Keratinocyte (primary cell): Measurements from ENCODE around the gene UBL7. TPM values are rescaled to one million over a fixed set of nuclear protein-coding genes. Genes with fewer than 3 reads are reported as not detected.

ENCODE experiments used
- DNase-seq: peaks from one replicate; pipeline ENCODE4 v3.0.0-alpha.2; 2011; ENCODE audit warnings: low read depth, missing footprints, low spot score
- FAIRE-seq: peaks from 2 replicates; lab custom pipeline; 2011; peaks lifted over from hg19 to GRCh38; lab: Jason Lieb, UNC
- H2AFZ ChIP-seq: 2 replicates; pipeline ENCODE4 v1.6.0; 2012; ENCODE audit warnings: low read length, control low read depth, inconsistent platforms; ENCODE audit not compliant: control insufficient read depth
- H3K27ac ChIP-seq: 2 replicates; pipeline ENCODE4 v1.5.1; 2011; ENCODE audit warnings: low read length; ENCODE audit not compliant: control insufficient read depth, insufficient read depth
- H3K27me3 ChIP-seq: 3 replicates; pipeline ENCODE4 v1.6.0; 2011; ENCODE audit warnings: low read length; ENCODE audit not compliant: control insufficient read depth, insufficient read depth; ENCODE audit errors: extremely low read depth
- H3K36me3 ChIP-seq, 2 experiments: 2 replicates in 1 of 2; 3 replicates in 1 of 2; pipeline ENCODE4 v1.5.1; 2011; ENCODE audit warnings: low read length in 2 of 2, mild to moderate bottlenecking in 1 of 2; ENCODE audit not compliant: control insufficient read depth in 2 of 2, insufficient read depth in 2 of 2; ENCODE audit errors: extremely low read depth in 1 of 2
- H3K4me1 ChIP-seq: 3 replicates; pipeline ENCODE4 v1.5.1; 2011; ENCODE audit warnings: low read length; ENCODE audit not compliant: control insufficient read depth, insufficient read depth; ENCODE audit errors: extremely low read depth
- H3K4me2 ChIP-seq: 3 replicates; pipeline ENCODE4 v1.6.0; 2011; ENCODE audit warnings: low read depth, low read length; ENCODE audit not compliant: control insufficient read depth, insufficient read depth; ENCODE audit errors: extremely low read depth
- H3K4me3 ChIP-seq, 3 experiments: fragments of 200-600 bp in 1 of 3; sonication (generic) in 1 of 3; 2 replicates in 2 of 3; 3 replicates in 1 of 3; pipeline ENCODE4 v1.5.1; 2011 to 2016; ENCODE audit warnings: low read length in 3 of 3, mild to moderate bottlenecking in 3 of 3, control low read depth in 2 of 3, inconsistent platforms in 1 of 3, low read depth in 1 of 3, mixed read lengths in 1 of 3, mixed run types in 1 of 3, moderate library complexity in 1 of 3; ENCODE audit not compliant: control insufficient read depth in 2 of 3, insufficient read depth in 2 of 3; ENCODE audit errors: extremely low read depth in 1 of 3
- H3K79me2 ChIP-seq: 2 replicates; pipeline ENCODE4 v1.6.0; 2012; ENCODE audit warnings: low read length; ENCODE audit not compliant: control insufficient read depth, insufficient read depth
- H3K9ac ChIP-seq: 3 replicates; pipeline ENCODE4 v1.6.0; 2011; ENCODE audit warnings: low read length; ENCODE audit not compliant: control insufficient read depth, insufficient read depth; ENCODE audit errors: extremely low read depth
- H3K9me1 ChIP-seq: 3 replicates; pipeline ENCODE4 v1.6.0; 2011; ENCODE audit warnings: low read length; ENCODE audit not compliant: control insufficient read depth, insufficient read depth; ENCODE audit errors: extremely low read depth
- H3K9me3 ChIP-seq: 2 replicates; pipeline ENCODE4 v1.5.1; 2012; ENCODE audit warnings: low read depth, low read length; ENCODE audit not compliant: control insufficient read depth
- H4K20me1 ChIP-seq: 3 replicates; pipeline ENCODE4 v1.6.0; 2011; ENCODE audit warnings: low read length; ENCODE audit not compliant: control insufficient read depth, insufficient read depth; ENCODE audit errors: extremely low read depth
- CTCF ChIP-seq, 3 experiments: IDR thresholded peaks in 1 of 3; conservative IDR thresholded peaks in 1 of 3; optimal IDR thresholded peaks in 1 of 3; 2 replicates in 2 of 3; 3 replicates in 1 of 3; pipeline versions ENCODE3 to v1.5.1; 2011; ENCODE audit warnings: low read length in 3 of 3, mild to moderate bottlenecking in 3 of 3, moderate library complexity in 2 of 3, control low read depth in 1 of 3, inconsistent platforms in 1 of 3; ENCODE audit not compliant: insufficient read depth in 2 of 3; ENCODE audit errors: extremely low read depth in 1 of 3
- EZH2 ChIP-seq: IDR thresholded peaks from one replicate; pipeline ENCODE4 v1.6.1; 2012; ENCODE audit warnings: inconsistent platforms, mild to moderate bottlenecking, low read length, moderate library complexity
- dilution Hi-C: fragments of 300-500 bp; cut with MboI; formaldehyde crosslinking; loops from one replicate; pipeline ENCODE4 v1.7.0; 2020; ENCODE audit warnings: low sequenced_read_pairs; ENCODE audit not compliant: extremely low pct_ligation_motif_present
- polyA plus RNA-seq, 5 experiments: library from polyadenylated mRNA; depleted of rRNA in 3 of 5; stranded (reverse) in 3 of 5; stranded (forward) in 1 of 5; unstranded in 1 of 5; fragments of >200 nt; gene quantifications; 1 replicate in 1 of 5; 2 replicates in 3 of 5; 3 replicates in 1 of 5; pipeline versions ENCODE4 v1.2.1 to v1.2.3, GENCODE V29; 2011 to 2012; ENCODE audit warnings: missing spikeins in 2 of 5, low read depth in 1 of 5, low replicate concordance in 1 of 5

Gene UBL7
- polyA plus RNA-seq, 1 donor (not counting 4 experiments of a cell fraction or from before 2014, with no cell fraction given), result 45.8 TPM

DNA sequence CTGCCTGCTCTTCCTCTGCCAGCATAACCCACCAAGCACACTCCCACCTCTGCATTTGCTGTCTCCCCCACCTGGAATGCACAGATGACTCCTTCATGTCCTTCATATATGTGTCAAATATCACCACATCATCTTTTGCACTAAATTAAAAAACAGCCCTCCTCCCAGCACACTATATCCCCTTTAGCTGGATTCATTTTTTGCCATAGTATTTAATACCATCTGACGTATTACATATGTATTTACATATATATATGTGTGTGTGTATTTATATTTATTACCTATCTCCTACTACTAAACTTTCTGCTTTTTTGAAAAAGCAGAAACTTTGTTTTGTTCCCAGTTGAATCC lies 29.4 kb upstream of the UBL7 start:
- Histone ChIP-seq H3K9me1 (no peaks in the 10 kb centered on the region), H3K9me3 (no peaks in the 10 kb centered on the region), H3K27me3 (no peaks in the 10 kb centered on the region), H3K4me1 (no peaks in the 10 kb centered on the region), H3K27ac (no peak overlapping the region), H3K36me3 (no peaks in the 10 kb centered on the region), H4K20me1 (no peaks in the 10 kb centered on the region), H3K9ac (no peak overlapping the region), H3K4me2 (no peak overlapping the region), H3K4me3 (no peak overlapping the region), H3K79me2 (no peaks in the 10 kb centered on the region), H2AFZ (no peak overlapping the region)
- TF ChIP-seq EZH2 (no peak), CTCF (optimal IDR thresholded peaks at IDR 0.05 in 1 of 3, IDR thresholded peaks at IDR 0.05 in 1 of 3, conservative IDR thresholded peaks at IDR 0.05 in 1 of 3; ENCODE audit: extremely low read depth in 1 of 3, insufficient read depth in 2 of 3, low read length in 3 of 3) (peak in 1 of 3 experiments; percentile 5)
- DNase-seq (no peak), FAIRE-seq (no peak)
- dilution Hi-C loops, result no loop called here

DNA sequence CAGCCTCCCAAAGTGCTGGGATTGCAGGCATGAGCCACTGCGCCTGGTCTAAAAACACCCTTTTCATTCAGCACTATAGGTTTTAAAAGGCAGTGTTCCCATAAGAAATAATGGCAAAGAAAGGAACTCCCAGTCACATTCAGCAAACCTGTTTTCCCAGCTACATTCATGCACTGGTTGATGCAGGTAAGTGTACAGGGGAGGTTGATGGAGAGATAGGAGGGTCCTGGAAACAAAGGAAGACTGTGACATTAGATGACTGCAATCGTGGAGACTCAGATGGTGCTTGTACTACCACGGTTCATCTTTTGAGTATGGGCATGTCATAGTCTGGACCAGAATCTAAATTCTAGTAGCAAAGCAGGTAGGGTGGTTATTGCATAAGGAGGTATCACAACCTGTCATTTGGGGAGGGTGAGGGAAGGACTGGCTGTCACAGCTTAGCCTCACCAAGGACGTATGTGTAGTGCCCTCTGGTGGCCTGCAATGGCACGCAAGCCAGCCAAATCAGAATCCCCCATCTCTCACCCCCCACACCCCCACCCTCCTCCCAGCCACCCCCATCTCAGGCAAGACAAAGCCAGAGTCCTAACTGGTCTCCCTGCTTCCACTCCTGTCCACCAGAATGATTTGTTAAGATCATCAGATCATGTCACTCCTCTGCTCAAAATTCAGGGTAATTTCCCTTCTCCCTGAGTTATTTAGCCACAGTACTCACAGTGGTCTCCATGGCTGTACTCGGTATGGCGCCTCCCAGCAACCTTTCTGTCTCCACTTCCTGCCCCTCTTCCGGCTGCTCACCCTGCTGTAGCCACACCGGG lies 28.8 kb upstream of the UBL7 start:
- no peak for DNase-seq
- no peaks in the 10 kb centered on the region for H3K4me1 ChIP-seq
- H3K27me3 ChIP-seq, result no peaks in the 10 kb centered on the region
- TF ChIP-seq CTCF (optimal IDR thresholded peaks at IDR 0.05 in 1 of 3, IDR thresholded peaks at IDR 0.05 in 1 of 3, conservative IDR thresholded peaks at IDR 0.05 in 1 of 3; ENCODE audit: extremely low read depth in 1 of 3, insufficient read depth in 2 of 3, low read length in 3 of 3), result peak; percentile 45 to 87 (median 83)
- TF ChIP-seq EZH2, result no peak
- H3K4me2 ChIP-seq, result no peak overlapping the region
- H2AFZ ChIP-seq, result no peak overlapping the region
- H3K9me3 ChIP-seq, result no peaks in the 10 kb centered on the region
- H3K9me1 ChIP-seq, result no peaks in the 10 kb centered on the region
- H3K4me3 ChIP-seq, result no peak overlapping the region
- H3K27ac ChIP-seq, result no peak overlapping the region
- FAIRE-seq, result peak; percentile 49
- dilution Hi-C loops, result no loop called here
- H3K36me3 ChIP-seq, result no peaks in the 10 kb centered on the region
- no peak overlapping the region for H3K9ac ChIP-seq
- no peaks in the 10 kb centered on the region for H4K20me1 ChIP-seq
- no peaks in the 10 kb centered on the region for H3K79me2 ChIP-seq
